Fibroblast of lung (primary cell): ENCODE data around the gene RALY. TPM values are rescaled to one million over a fixed set of nuclear protein-coding genes. Genes with fewer than 3 reads are reported as not detected.

Source experiments
- DNase-seq, 2 donors: peaks; one replicate each; pipeline versions ENCODE4 v3.0.0 to v3.0.0-alpha.2; 2010; ENCODE audit warnings: low read depth in 2 of 2
- H2AFZ ChIP-seq: 2 replicates; pipeline ENCODE4 v1.5.1; 2012; ENCODE audit warnings: low read length, control low read depth, inconsistent platforms
- H3K27ac ChIP-seq: 2 replicates; pipeline ENCODE4 v1.5.1; 2011; ENCODE audit warnings: low read length, control low read depth; ENCODE audit not compliant: insufficient read depth
- H3K27me3 ChIP-seq: 2 replicates; pipeline ENCODE4 v1.5.1; 2011; ENCODE audit warnings: mild to moderate bottlenecking, low read length; ENCODE audit not compliant: control insufficient read depth, insufficient read depth
- H3K36me3 ChIP-seq: 2 replicates; pipeline ENCODE4 v1.5.1; 2011; ENCODE audit warnings: low read length; ENCODE audit not compliant: control insufficient read depth, insufficient read depth
- H3K4me1 ChIP-seq: 2 replicates; pipeline ENCODE4 v1.5.1; 2011; ENCODE audit warnings: low read length; ENCODE audit not compliant: control insufficient read depth, insufficient read depth; ENCODE audit errors: extremely low read depth
- H3K4me2 ChIP-seq: 2 replicates; pipeline ENCODE4 v1.5.1; 2011; ENCODE audit warnings: low read length, control low read depth; ENCODE audit not compliant: insufficient read depth; ENCODE audit errors: extremely low read depth
- H3K4me3 ChIP-seq, 4 experiments: fragments of 200-600 bp in 1 of 4; sonication (generic) in 1 of 4; replicated peaks in 1 of 4; 2 replicates each; pipeline ENCODE4 v1.5.1; 2011 to 2016; ENCODE audit warnings: low read length in 4 of 4, low read depth in 3 of 4, mild to moderate bottlenecking in 3 of 4, control low read depth in 2 of 4, inconsistent platforms in 1 of 4, mixed read lengths in 1 of 4; ENCODE audit not compliant: insufficient read depth in 1 of 4; ENCODE audit errors: control extremely low read depth in 1 of 4
- H3K79me2 ChIP-seq: 2 replicates; pipeline ENCODE4 v1.5.1; 2012; ENCODE audit warnings: mild to moderate bottlenecking, low read length, inconsistent platforms; ENCODE audit not compliant: control insufficient read depth, insufficient read depth
- H3K9ac ChIP-seq: 2 replicates; pipeline ENCODE4 v1.5.1; 2011; ENCODE audit warnings: mild to moderate bottlenecking, low read length, control low read depth; ENCODE audit not compliant: insufficient read depth
- H3K9me3 ChIP-seq: 2 replicates; pipeline ENCODE4 v1.5.1; 2012; ENCODE audit warnings: low read depth, low read length; ENCODE audit not compliant: control insufficient read depth, insufficient read depth
- H4K20me1 ChIP-seq: 2 replicates; pipeline ENCODE4 v1.5.1; 2011; ENCODE audit warnings: low read length; ENCODE audit not compliant: control insufficient read depth, insufficient read depth; ENCODE audit errors: extremely low read depth
- CTCF ChIP-seq, 2 donors: IDR thresholded peaks in 1 of 2; conservative IDR thresholded peaks in 1 of 2; 1 replicate in 1 of 2; 2 replicates in 1 of 2; pipeline ENCODE4 v1.5.1; 2011 to 2012; ENCODE audit warnings: low read length in 2 of 2, control low read depth in 1 of 2, inconsistent platforms in 1 of 2, low read depth in 1 of 2, mild to moderate bottlenecking in 1 of 2
- EZH2 ChIP-seq: IDR thresholded peaks from 2 replicates; pipeline ENCODE4 v1.5.1; 2012; ENCODE audit warnings: low read length, control low read depth, mild to moderate bottlenecking; ENCODE audit errors: missing control alignments
- polyA plus RNA-seq, 2 donors: library from polyadenylated mRNA; depleted of rRNA in 1 of 2; stranded (reverse) in 1 of 2; unstranded in 1 of 2; fragments of >200 nt; gene quantifications; 2 replicates each; pipeline ENCODE4 v1.2.1, GENCODE V29; 2011 to 2012; ENCODE audit warnings: missing spikeins in 1 of 2
- total RNA-seq: library from RNA; depleted of rRNA; stranded (reverse); fragments of >200 nt; gene quantifications from 2 replicates; pipeline ENCODE4 v1.2.1, GENCODE V29; 2014

RALY gene
- total and polyA plus RNA-seq, 2 donors (not counting 1 experiment from before 2014, with no cell fraction given), result 54.5 to 57.1 TPM

GRCh38 chr20:34006619-34007018 lies 12.9 kb downstream of the RALY start:
- no peaks in the 10 kb centered on the region for H3K9me3 ChIP-seq
- H3K79me2 ChIP-seq, result peaks cover 86% of the 10 kb centered on the region
- no peaks in the 10 kb centered on the region for H3K4me1 ChIP-seq
- TF ChIP-seq CTCF (conservative IDR thresholded peaks at IDR 0.05 in 1 of 2, IDR thresholded peaks at IDR 0.05 in 1 of 2; ENCODE audit: low read depth in 1 of 2, low read length in 2 of 2) (no peak), EZH2 (no peak)
- H3K36me3 ChIP-seq, result no peaks in the 10 kb centered on the region
- no peaks in the 10 kb centered on the region for H4K20me1 ChIP-seq
- no peak overlapping the region for H3K4me2 ChIP-seq
- DNase-seq, result no peak
- H3K27me3 ChIP-seq, result no peaks in the 10 kb centered on the region
- H3K4me3 ChIP-seq, result no peak overlapping the region
- no peak overlapping the region for H3K27ac ChIP-seq
- no peak overlapping the region for H3K9ac ChIP-seq
- H2AFZ ChIP-seq, result no peak overlapping the region

GRCh38 chr20:34008477-34008876 lies 14.8 kb downstream of the RALY start:
- no peak for TF ChIP-seq CTCF (conservative IDR thresholded peaks at IDR 0.05 in 1 of 2, IDR thresholded peaks at IDR 0.05 in 1 of 2; ENCODE audit: low read depth in 1 of 2, low read length in 2 of 2)
- TF ChIP-seq EZH2, result no peak
- no peak overlapping the region for H3K9ac ChIP-seq
- H3K79me2 ChIP-seq, result peaks cover 84% of the 10 kb centered on the region
- H3K4me2 ChIP-seq, result no peak overlapping the region
- no peaks in the 10 kb centered on the region for H3K9me3 ChIP-seq
- H3K36me3 ChIP-seq, result no peaks in the 10 kb centered on the region
- H4K20me1 ChIP-seq, result no peaks in the 10 kb centered on the region
- H3K27ac ChIP-seq, result no peak overlapping the region
- no peaks in the 10 kb centered on the region for H3K4me1 ChIP-seq
- H3K4me3 ChIP-seq, result no peak overlapping the region
- no peaks in the 10 kb centered on the region for H3K27me3 ChIP-seq
- DNase-seq, result no peak
- H2AFZ ChIP-seq, result no peak overlapping the region

GRCh38 chr20:34010405-34010931 lies 16.8 kb downstream of the RALY start:
- no peak for DNase-seq
- peaks cover 3% of the 10 kb centered on the region for H4K20me1 ChIP-seq
- H3K9ac ChIP-seq, result no peak overlapping the region
- H3K9me3 ChIP-seq, result no peaks in the 10 kb centered on the region
- H3K4me3 ChIP-seq, result no peak overlapping the region
- H3K79me2 ChIP-seq, result peaks cover 79% of the 10 kb centered on the region
- no peak overlapping the region for H2AFZ ChIP-seq
- no peaks in the 10 kb centered on the region for H3K36me3 ChIP-seq
- no peaks in the 10 kb centered on the region for H3K4me1 ChIP-seq
- H3K27ac ChIP-seq, result no peak overlapping the region
- H3K27me3 ChIP-seq, result no peaks in the 10 kb centered on the region
- H3K4me2 ChIP-seq, result no peak overlapping the region
- TF ChIP-seq EZH2, result no peak
- no peak for TF ChIP-seq CTCF (conservative IDR thresholded peaks at IDR 0.05 in 1 of 2, IDR thresholded peaks at IDR 0.05 in 1 of 2; ENCODE audit: low read depth in 1 of 2, low read length in 2 of 2)
